Dermis microvascular lymphatic vessel endothelial cell (primary cell): ENCODE measurements around the gene TOX2. TPM values are rescaled to one million over a fixed set of nuclear protein-coding genes. Genes with fewer than 3 reads are reported as not detected.
"Not testable (repeated sequence)": the region's sequence is repeated elsewhere in the genome, so short reads cannot be mapped to it uniquely, and the experiment has no call there.

Experiments
- DNase-seq, 2 donors: peaks; one replicate each; pipeline versions ENCODE4 v3.0.0 to v3.0.0-alpha.2; 2010; ENCODE audit warnings: low read depth in 2 of 2
- total RNA-seq: library from RNA; depleted of rRNA; stranded (reverse); fragments of >200 nt; gene quantifications from 2 replicates; pipeline ENCODE4 v1.2.1, GENCODE V29; 2014

The TOX2 gene
- total RNA-seq, 1 donor from 2014 or later = 0.77 TPM

DNA sequence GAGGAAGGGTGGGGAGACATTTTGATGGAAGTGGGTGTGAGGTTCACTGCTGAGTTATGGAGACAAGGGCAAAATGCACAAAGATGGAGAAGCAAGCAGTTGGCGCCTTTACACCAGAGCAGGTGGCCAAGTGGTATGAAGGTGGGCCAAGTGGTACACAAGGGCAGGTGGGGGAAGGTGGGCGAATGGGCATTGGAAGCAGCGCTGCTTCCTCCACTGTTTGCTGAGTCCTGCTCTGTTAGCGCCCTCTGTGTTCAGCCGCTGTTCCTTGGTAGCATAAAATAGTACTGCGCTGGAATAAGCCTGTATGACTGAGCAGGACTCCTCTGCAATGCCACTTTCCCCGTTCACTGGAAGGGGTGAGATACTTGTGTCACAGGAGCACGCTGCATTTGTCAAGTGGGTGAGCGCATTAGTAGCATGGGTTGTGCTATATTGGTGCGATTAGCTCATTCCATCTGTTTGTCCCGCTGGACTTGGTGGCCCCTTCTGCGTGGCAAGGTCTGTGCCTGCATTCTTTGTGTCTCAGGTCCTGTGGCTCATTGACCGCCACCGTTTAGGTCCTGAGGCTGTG lies 116.4 kb downstream of the TOX2 start:
- no peak for DNase-seq

DNA sequence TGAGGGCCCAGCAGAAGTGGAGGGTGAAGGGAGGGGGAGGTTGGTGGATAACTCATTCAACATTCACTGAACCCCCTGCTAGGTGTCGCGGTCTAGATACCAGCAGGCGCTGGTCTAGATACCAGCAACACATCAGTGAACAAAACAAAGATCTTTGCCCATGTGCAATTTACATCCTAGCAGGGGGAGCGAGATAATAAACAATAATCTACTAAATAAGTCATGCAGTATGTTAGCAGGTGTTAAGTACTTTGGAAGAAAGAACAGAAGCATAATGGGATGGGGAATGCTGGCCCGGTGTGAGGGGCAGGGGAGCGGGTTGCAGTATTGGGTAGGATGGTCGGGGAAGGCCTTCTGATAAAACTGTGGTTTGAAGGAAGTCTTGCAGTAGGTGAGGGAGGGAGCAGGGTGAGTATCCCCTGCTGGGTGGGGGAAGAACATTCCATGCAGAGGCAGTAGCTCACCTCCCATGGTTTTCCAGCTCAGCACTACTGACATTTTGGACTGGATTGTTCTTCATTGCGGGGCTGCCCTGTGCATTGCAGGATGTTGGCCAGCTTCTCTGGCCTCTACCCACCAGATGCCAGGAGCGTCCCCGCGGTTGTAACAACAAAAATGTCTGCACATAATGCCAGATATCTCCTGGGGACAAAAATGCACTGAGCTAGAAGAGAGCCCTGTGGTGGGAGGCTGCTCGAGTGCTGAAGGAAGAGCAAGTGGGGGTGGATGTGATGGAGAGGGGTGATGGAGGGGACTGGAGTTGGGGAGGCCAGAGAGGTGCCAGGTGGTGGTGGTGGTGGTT lies 117.3 kb downstream of the TOX2 start:
- DNase-seq = no peak

DNA sequence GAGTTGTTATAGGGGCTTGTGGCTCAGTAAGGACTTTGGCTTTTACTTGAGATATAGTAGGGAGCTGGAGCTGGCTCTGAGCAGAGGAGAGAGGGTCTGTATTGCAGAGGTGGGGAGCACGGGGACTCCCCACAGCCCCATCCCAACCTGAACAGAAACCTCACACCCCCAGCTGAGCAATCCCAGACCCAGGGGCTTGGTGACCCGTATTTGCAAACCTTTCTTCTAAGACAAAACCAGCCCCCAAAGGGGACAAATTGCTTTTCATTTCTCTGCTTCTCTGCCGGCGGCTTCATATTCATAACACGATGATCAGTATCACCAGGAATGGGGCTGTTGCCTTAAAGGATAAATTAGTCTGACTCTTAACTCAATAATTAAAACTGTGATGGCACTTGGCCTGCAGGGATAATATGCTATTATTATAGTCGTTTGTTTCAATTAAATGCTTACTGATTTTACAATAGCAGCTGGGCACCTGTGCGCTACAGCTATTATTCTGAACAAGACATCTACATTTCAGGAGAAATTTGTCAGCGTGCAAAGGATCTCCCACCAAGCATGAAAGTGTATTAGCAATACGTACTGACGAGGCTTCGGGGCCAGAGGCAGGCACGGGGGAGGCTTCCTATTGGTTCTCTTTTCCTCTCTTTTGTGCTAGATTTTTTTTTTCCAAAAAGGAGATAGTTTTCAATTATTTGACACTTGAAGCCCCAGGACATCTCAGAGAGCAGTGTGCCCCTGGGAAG lies 118.1 kb downstream of the TOX2 start:
- no peak for DNase-seq

DNA sequence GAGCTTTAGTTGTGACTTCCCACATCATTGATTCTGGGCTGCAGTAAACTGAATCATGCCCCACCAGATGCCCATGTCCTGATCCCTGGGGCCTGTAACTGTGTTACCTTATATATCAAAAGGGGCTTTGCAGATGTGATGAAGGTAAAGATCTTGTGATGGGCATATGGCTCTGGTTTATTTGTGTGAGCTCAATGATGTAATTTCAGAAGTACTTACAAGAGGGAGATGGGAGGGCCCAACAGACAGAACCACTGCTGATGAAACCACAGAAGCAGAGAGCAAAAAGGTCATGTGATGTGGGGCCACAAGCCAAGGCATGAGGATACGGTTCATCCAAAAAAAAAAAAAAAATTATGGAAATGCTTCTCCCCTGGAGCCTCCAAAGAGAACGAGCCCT lies 118.7 kb downstream of the TOX2 start:
- DNase-seq = no peak

DNA sequence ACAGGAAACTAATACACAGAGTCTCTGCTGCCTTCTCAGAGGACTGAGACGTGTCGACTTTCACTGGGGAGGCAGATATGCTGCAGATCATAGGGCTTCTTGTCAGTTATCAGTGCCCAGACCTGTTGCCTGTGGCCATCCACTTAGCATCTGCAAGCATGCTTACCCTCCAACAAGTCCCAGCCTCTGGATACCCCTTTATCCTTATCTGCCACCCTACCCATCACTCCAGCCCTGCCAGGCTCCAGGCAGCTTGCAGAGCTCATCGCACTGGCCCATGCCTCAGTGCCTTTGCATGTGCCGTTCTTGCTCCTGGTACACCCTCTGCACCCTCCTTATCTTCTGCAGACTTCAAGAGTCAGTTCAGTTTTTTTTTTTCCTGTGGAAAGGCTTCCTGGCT lies 119.2 kb downstream of the TOX2 start:
- DNase-seq = no peak

DNA sequence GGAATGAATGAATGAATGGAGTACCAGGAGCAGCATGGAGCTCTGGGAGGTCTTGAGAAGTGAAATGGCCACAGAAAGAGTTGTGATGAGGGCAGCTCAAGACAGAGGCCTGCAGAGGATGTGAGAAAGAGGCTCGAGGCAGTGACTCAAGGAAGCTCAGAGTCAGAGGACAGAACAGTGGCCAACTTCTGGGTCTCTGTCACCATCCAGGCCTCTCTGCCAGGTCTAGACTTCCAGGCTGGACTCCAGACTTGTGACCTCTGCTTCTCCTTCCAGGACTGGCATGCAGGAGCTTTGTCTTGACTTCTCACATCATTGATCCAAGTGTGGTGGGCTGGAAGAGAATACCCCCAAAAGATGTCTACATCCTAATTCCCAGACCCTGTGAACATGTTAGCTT lies 119.8 kb downstream of the TOX2 start:
- no peak for DNase-seq

DNA sequence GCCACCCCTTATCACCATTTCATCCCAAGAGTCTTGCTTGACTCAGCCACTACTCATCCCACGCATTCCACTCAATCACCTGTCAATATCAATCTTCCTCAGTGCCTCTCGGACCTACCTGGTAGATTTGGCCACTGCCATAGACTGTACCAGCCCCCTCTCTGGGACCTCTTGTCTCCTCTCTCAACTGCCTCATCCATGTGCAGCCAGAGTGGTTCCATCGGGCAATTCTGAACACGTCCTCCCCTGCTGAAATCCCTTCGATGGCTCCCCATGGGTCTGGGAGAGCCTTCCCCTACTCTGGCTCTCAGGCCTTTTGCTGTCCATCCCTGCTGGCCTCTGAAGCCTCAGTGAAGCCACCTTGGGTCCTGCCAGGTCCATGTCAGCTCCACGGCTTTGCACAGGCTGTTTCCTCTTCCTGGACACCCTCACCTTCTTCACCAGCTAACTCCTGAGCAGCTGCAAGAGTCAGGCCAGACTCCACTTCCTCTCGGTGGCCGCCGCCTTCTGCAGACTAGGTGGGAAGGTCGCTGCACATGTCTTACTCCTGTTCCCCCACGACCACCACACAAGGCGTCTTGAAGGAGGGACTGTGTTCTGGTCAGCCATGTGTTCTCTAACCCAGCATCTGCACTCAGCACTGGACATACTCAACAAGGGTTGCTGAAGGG lies 120.4 kb downstream of the TOX2 start:
- no peak for DNase-seq

DNA sequence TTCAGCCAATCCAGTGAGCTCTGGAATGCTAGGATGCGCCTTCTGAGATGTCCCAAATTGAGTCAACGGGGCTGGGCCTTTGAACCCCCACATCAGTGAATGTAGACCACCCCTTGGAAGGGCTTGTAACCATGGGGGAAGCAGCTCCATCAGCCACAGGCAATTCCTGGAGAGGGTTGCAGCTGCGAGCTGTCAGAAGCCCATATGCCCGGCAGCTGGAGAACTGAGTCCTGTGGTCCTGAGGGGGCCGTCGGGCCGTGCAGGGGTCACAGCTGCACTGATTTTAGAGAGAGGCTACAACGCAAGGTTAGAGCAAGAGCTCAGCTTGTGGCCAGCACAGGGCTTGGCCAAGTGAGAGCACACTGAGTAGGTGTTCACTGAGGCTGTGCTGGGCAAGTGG lies 121.3 kb downstream of the TOX2 start:
- no peak for DNase-seq

DNA sequence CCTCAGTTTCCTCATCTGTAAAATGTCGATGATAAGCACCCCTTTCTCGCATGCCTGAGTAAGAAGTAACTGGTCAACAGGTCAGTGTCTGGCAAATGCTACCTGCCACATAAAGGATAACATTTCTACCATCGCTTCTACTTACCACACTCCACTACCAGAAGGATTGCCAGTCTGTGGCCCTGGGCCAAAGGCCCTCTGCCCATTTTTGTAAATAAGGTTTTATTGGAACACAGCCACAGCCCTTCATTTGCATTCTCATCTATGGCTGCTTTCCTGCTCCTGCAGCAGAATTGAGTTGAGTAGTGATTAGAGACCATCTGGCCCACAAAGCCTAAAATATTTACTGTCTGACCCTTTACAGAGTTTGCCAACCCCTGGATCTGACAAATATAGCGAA lies 121.8 kb downstream of the TOX2 start:
- no peak for DNase-seq

DNA sequence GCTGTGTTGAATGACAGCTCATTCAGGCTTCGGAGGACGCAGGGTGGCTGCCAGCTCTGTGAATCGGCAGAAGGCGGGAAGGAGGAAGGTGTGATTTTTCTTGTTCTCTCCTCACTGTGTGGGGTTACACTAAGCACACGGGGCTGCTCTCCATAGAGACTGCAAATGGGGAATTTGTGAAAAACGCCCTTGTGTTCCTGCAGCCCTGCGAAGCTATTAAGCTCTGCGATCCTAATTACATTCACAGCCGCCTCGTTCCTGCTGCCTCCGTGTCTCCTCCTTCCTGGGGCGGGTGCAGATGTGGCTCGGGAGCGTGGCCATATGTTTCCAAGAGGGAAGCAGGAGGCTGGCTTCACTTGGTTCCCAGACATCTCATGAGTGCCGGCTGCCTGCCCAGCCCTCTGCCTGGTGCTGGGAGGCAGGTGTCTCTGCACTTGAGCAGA lies 124.0 kb downstream of the TOX2 start:
- DNase-seq = no peak

DNA sequence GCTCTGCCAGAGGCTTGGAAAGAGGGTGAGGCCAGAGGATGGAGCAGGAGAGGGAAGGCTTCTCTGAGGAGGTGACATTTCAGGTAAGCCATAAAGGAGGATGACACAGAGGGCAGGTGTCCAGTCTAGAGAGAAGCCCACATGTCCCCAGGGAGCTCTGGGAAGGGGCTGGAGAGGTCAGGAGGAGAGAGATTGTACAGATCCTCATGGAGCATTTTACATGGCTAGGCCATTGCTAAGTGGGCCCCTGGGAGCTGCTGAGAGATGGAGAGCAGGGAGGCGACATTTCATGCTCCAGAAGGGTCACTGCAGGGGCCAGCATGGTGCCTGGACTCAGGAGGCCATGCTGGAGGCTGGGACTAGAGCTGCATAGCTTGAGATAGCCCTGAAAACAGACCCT lies 124.5 kb downstream of the TOX2 start:
- no peak for DNase-seq

DNA sequence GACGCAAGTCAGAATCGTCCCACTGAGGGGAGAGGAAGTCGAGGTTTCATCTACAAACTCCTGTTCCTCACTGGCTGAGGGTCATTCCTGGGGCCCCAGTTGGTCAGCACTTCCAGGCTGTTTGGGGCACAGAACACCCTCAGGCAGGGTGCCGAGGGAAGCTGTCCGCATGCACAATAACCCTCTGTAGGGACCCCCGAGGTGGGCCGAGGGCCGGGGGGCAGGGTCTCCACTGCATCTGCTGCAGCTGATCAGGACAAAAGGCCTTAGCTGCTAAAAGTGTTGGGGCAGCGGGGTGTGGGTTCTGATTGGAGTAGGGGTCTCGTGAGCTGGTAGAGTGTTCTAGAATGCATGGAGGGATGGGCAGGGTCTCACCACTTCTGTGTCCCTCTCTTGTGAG lies 125.1 kb downstream of the TOX2 start:
- DNase-seq = no peak

DNA sequence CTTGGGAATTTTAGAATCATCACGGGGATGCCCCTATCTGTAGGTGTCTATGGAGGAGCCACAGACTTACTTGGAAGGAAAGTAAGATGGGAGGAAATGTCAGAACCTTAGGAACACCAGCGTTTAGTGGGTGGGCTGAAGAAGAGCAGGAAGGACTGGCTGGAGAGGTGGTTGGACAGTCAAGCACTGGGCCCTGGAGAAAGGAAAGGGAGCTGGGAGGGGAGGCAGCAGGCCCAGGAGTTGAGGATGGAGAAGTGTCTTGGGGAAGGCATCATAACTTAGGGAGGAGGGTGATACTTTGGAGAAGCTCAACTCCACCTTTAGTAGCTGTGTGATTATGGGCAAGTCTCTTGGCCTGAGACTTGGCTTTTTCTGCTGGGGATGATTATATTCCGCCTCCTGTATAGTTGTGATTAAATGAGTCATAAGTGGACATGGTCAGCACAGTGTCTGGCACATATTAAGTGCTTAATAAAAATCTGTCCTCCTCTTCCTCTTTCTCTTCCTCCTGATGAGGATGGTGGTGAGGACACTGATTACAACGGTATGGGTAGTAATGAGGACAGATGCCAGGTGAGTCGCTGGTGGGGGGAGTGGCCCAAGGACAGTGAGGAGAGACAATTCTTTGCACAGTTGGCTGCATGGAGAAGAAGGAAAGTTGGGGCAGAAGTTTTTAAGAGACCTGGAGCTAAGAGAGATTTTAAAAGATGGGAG lies 125.7 kb downstream of the TOX2 start:
- DNase-seq = no peak

DNA sequence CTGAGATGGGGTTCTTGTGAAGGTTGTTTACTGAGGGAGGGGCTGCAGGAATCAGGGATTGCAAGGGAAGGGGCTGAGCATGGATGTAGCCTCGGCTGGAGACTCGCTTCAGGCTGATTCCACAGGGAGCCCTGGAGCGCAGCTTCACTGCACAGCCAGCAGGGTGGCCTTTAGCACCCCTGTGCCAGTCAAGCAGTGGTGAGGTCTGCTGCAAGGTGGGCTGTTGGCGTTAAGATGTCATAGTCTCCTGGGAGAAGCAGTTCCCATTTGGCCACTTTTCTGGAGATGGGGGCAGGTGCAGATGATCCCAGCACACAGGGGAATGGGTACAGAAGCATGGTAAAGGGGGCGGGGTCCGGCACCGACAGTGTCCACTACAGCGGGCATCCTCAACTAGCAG lies 126.3 kb downstream of the TOX2 start:
- DNase-seq = no peak

DNA sequence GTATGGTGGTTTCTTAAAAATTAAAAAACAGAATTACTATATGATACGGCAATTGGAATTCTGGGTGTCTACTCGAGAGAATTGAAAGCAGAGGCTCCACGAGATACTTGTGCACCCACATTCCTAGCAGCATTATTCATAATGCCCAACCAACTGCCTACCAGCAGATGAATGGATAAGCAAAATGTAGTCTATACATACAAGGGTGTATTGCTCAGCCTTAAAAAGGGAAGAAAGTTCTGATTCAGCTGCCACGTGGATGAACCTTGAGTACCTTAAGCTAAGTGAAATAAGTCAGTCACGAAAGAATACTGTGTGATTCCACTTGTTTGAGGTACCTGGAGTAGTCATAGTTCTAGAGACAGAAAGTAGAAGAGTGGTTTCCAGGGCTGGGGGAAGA lies 130.1 kb downstream of the TOX2 start:
- not testable (repeated sequence) for DNase-seq

DNA sequence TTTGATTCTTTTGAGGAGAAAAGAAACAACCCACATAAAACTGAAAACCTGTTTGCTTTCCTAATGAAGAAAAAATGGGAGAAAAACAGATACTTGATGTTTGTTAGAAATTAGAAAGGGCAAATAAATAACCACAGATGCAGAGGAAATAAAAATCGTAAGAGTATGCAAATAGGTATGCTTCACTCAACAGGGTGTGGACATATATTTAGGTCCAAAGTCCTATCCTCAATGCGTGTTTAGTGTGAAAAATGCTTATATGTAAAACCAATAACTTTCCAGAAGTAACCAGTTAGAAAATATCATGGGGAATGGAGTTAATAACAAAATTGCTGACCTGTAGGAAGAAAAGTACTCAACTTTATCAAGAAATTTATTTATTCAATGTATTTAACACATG lies 135.7 kb downstream of the TOX2 start:
- DNase-seq = no peak

DNA sequence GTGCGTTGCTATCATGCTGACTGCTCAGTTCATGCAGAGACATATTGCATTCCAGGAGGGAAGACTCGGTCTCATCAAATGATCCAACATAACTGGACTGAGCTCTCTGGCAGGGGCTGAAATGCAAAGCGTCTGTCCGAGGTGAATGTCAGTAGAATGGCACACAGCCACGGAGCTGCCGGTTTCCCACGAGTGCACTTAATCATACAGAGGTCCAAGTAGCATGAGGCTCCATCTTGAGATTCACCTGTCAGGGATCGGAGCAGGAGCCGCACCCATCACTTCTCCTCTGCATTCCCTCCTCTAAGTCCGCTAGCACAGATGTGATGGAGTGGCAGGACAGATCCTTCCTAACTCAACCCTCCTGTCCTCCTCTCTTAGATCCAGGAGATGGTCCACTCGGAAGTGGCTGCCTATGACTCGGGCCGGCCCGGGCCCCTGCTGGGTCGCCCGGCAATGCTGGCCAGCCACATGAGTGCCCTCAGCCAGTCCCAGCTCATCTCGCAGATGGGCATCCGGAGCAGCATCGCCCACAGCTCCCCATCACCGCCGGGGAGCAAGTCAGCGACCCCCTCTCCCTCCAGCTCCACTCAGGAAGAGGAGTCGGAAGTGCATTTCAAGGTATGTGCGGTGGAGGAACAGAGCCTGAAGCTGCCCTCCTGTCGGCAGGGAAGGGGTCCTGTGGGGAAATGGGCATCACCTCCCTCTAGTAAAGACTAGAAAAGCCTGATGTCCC lies 136.4 kb downstream of the TOX2 start:
- DNase-seq = no peak

DNA sequence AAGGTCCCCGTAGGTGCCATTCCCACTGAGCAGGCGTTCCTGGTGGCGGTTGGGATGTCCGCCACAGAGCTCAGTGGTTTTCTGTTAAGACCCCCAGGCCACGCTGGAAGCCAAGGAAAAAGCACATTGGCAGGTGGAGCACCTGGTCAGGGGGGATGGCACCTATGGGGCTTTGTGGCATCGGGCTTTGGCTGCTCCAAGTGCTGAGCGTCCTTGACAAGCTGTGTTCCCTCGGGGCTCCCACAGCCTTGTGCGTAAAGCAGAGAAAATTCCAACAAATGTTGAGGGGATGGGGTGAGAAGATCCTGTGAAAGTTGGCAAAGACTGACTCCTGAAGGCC lies 137.0 kb downstream of the TOX2 start:
- no peak for DNase-seq

DNA sequence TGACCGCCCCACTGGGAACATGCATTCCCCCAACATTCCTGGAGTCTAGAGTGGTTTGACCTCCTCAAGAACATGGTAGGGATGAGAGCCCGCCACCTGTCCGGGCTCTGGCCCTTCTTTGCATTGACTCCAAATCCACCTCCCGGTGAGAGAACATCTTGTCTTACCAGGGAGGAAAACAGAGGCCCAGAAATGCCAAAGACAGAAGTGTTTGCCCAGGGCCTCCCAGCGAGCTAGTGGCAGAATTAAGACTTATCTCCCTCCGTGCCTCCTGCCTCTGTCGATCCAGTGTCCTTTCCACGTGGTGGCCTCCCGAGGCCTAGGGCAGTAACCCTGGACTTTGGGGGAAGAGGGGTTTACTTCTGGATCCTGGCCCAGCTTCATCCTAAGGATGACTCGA lies 137.5 kb downstream of the TOX2 start:
- DNase-seq = no peak

DNA sequence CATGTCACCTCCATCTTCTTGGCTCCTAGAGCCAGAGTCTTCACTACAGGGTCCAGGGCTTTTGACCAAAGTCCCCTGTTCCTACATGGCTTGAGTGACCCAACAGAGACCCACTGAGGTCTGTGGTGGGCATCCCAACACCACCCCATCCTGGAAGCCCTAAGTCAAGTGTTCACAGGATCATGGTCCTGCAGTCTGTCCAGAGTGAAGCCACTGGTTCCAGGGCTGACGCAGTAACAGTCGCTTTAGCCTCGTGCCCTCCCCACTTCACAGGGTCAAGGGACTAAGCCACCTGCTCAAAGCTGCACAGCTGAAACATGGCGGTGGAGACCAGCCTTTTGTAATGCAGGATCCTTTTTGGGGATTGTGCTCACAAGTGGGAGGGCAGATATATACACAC lies 138.4 kb downstream of the TOX2 start:
- DNase-seq = no peak

DNA sequence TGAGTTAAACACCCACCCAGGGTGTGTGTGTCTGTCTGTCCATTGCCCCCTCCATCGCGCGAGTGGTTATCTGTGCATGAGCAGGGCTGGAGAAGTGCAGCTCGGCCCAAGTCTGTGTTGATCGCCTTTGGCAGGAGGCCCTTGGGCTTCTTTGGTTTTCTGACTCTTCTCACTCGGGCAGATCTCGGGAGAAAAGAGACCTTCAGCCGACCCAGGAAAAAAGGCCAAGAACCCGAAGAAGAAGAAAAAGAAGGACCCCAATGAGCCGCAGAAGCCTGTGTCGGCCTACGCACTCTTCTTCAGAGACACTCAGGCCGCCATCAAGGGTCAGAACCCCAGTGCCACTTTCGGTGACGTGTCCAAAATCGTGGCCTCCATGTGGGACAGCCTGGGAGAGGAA lies 139.5 kb downstream of the TOX2 start:
- no peak for DNase-seq
